Measurements from ENCODE around the gene KYAT1. TPM values are rescaled to one million over a fixed set of nuclear protein-coding genes. Genes with fewer than 3 reads are reported as not detected.

The KYAT1 gene
- total RNA-seq, 1 experiment from 2014 or later = 7.8 TPM

- H3K36me3 ChIP-seq (ENCODE audit: control insufficient read depth, insufficient read depth, low read length) = no peaks in the 10 kb centered on the region; the same call in 1 of the 2 replicates
- intact Hi-C loops (cut with micrococcal nuclease; ENCODE audit: unreplicated experiment) = no loop called here
- no peaks in the 10 kb centered on the region for H3K4me1 Mint-ChIP-seq (ENCODE audit: low read depth, unreplicated experiment)
- CTCF ChIA-PET = interaction anchor here (0.5 to 1.9 kb wide), 2 partner anchors 11 to 30 kb away, joined by 3 to 7 read pairs; partner anchors contain the start of gene ENDOG
- no peak overlapping the region for H3K27ac Mint-ChIP-seq (ENCODE audit: unreplicated experiment)
- H3K4me3 Mint-ChIP-seq (ENCODE audit: unreplicated experiment) = peak overlapping the region; percentile 97
- H3K4me1 ChIP-seq = peaks cover 6% of the 10 kb centered on the region; the same call in 1 of the 2 replicates
- H3K9me3 ChIP-seq = no peaks in the 10 kb centered on the region
- H3K27me3 Mint-ChIP-seq (ENCODE audit: insufficient read depth, unreplicated experiment) = no peaks in the 10 kb centered on the region
- H3K27me3 ChIP-seq (replicated peaks; ENCODE audit: control insufficient read depth, insufficient read depth, low read length) = no peaks in the 10 kb centered on the region
- peak overlapping the region; percentile 94; the same call in 1 of the 2 replicates for H3K4me3 ChIP-seq (ENCODE audit: low read depth, low read length)
- POLR2A ChIA-PET = no interaction called here
- H3K36me3 Mint-ChIP-seq (ENCODE audit: insufficient read depth, unreplicated experiment) = peaks cover 7% of the 10 kb centered on the region
- DNase-seq = no peak
- TF ChIP-seq CTCF (IDR thresholded peaks at IDR 0.05; ENCODE audit: insufficient read depth in 1 of 2, low read depth in 1 of 2, low read length in 1 of 2, severe bottlenecking in 1 of 2, unreplicated experiment in 1 of 2) = no peak
- no peaks in the 10 kb centered on the region for H3K9me3 Mint-ChIP-seq (ENCODE audit: unreplicated experiment)
- TSS peak; percentile 33 for BruUV-seq (replicated peaks)
These were observed 93.3 kb downstream of the KYAT1 start for GRCh38 chr9:128788445-128788844.

- ChIA-PET CTCF (interaction anchor here (1.9 kb wide), 1 partner anchor 31 kb away, joined by 7 read pairs; the partner anchor contains the start of gene ENDOG), POLR2A (no interaction called here)
- Histone ChIP-seq H3K27me3 (replicated peaks; ENCODE audit: control insufficient read depth, insufficient read depth, low read length) (no peaks in the 10 kb centered on the region), H3K4me1 (peaks cover 6% of the 10 kb centered on the region; the same call in 1 of the 2 replicates), H3K36me3 (ENCODE audit: control insufficient read depth, insufficient read depth, low read length) (no peaks in the 10 kb centered on the region; the same call in 1 of the 2 replicates), H3K9me3 (no peaks in the 10 kb centered on the region), H3K4me3 (ENCODE audit: low read depth, low read length) (peak overlapping the region; percentile 94)
- BruUV-seq (replicated peaks) = no TSS peak
- H3K27ac Mint-ChIP-seq (ENCODE audit: unreplicated experiment) = peak overlapping the region; percentile 90
- DNase-seq = peak in 1 of 2 experiments; percentile 14
- peaks cover 7% of the 10 kb centered on the region for H3K36me3 Mint-ChIP-seq (ENCODE audit: insufficient read depth, unreplicated experiment)
- intact Hi-C loops (cut with micrococcal nuclease; ENCODE audit: unreplicated experiment) = loop anchor here (2.0 kb wide), 1 partner anchor 151 kb away; no protein-coding TSS in a partner anchor
- no peaks in the 10 kb centered on the region for H3K9me3 Mint-ChIP-seq (ENCODE audit: unreplicated experiment)
- H3K27me3 Mint-ChIP-seq (ENCODE audit: insufficient read depth, unreplicated experiment) = no peaks in the 10 kb centered on the region
- peak overlapping the region; percentile 97 for H3K4me3 Mint-ChIP-seq (ENCODE audit: unreplicated experiment)
- TF ChIP-seq CTCF (IDR thresholded peaks at IDR 0.05; ENCODE audit: insufficient read depth in 1 of 2, low read depth in 1 of 2, low read length in 1 of 2, severe bottlenecking in 1 of 2, unreplicated experiment in 1 of 2) = no peak
- H3K4me1 Mint-ChIP-seq (ENCODE audit: low read depth, unreplicated experiment) = no peaks in the 10 kb centered on the region
These were observed 94.1 kb downstream of the KYAT1 start for GRCh38 chr9:128787659-128788058.

GRCh38 chr9:128786681-128787601 lies 94.8 kb downstream of the KYAT1 start, which contains the start of gene TBC1D13:
Gene TBC1D13 (plus strand): TSS chr9:128787253. CDS start chr9:128787354, 101 bp downstream.
- H3K27ac Mint-ChIP-seq (ENCODE audit: unreplicated experiment) = peak within 1 kb of the TSS; percentile 90
- peaks cover 1% of the 10 kb centered on the region for H3K9me3 Mint-ChIP-seq (ENCODE audit: unreplicated experiment)
- no peak for TF ChIP-seq CTCF (IDR thresholded peaks at IDR 0.05; ENCODE audit: insufficient read depth in 1 of 2, low read depth in 1 of 2, low read length in 1 of 2, severe bottlenecking in 1 of 2, unreplicated experiment in 1 of 2)
- CTCF ChIA-PET = interaction anchor here (1.9 kb wide), 1 partner anchor 31 kb away, joined by 7 read pairs; the partner anchor contains the start of gene ENDOG
- peak within 1 kb of the TSS; percentile 94 for H3K4me3 ChIP-seq (ENCODE audit: low read depth, low read length)
- peak within 1 kb of the TSS; percentile 97 for H3K4me3 Mint-ChIP-seq (ENCODE audit: unreplicated experiment)
- no peaks in the 10 kb centered on the region for H3K27me3 ChIP-seq (replicated peaks; ENCODE audit: control insufficient read depth, insufficient read depth, low read length)
- H3K4me1 ChIP-seq = peaks cover 6% of the 10 kb centered on the region; the same call in 1 of the 2 replicates
- H3K36me3 ChIP-seq (ENCODE audit: control insufficient read depth, insufficient read depth, low read length) = no peaks in the 10 kb centered on the region; the same call in 1 of the 2 replicates
- peak; percentile 94 to 95 for DNase-seq
- intact Hi-C loops (cut with micrococcal nuclease; ENCODE audit: unreplicated experiment) = loop anchor here (1.0 to 2.0 kb wide), 2 partner anchors 16 to 150 kb away; partner anchors contain the start of gene ZER1
- H3K9me3 ChIP-seq = peaks cover 2% of the 10 kb centered on the region; the same call in 1 of the 2 replicates
- H3K36me3 Mint-ChIP-seq (ENCODE audit: insufficient read depth, unreplicated experiment) = peaks cover 7% of the 10 kb centered on the region
- POLR2A ChIA-PET = interaction anchor here (0.7 kb wide), 1 partner anchor 391 kb away, joined by 6 read pairs; the partner anchor contains the start of gene IER5L
- H3K4me1 Mint-ChIP-seq (ENCODE audit: low read depth, unreplicated experiment) = no peaks in the 10 kb centered on the region
- no peaks in the 10 kb centered on the region for H3K27me3 Mint-ChIP-seq (ENCODE audit: insufficient read depth, unreplicated experiment)
- no TSS peak for BruUV-seq (replicated peaks)

All from Caco-2 (cell line).